Measurements from ENCODE around the gene SOX10.

DNA sequence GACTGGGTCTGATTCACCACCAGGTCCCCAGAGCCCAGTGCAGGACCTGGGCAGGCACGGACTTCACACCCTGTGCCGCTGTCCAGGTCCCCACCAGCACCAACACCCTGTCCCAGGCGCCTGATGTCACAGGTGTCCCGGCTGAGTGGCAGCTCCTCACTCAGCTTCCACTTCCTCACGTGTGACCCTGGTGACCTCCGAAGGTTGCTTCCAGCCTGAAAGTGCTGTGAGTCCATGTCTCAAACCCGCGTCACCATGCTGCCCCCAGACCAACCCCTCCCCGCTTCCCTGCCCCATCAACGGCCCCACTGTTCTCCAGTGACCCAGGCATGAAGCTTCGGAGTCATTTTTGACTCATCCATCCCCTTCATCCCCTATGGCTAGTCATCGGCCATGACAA is 47.1 kb upstream of the SOX10 start:
- TF ChIP-seq, protein P1, sequence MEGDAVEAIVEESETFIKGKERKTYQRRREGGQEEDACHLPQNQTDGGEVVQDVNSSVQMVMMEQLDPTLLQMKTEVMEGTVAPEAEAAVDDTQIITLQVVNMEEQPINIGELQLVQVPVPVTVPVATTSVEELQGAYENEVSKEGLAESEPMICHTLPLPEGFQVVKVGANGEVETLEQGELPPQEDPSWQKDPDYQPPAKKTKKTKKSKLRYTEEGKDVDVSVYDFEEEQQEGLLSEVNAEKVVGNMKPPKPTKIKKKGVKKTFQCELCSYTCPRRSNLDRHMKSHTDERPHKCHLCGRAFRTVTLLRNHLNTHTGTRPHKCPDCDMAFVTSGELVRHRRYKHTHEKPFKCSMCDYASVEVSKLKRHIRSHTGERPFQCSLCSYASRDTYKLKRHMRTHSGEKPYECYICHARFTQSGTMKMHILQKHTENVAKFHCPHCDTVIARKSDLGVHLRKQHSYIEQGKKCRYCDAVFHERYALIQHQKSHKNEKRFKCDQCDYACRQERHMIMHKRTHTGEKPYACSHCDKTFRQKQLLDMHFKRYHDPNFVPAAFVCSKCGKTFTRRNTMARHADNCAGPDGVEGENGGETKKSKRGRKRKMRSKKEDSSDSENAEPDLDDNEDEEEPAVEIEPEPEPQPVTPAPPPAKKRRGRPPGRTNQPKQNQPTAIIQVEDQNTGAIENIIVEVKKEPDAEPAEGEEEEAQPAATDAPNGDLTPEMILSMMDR (IDR thresholded peaks at IDR 0.05): no peak
- TF ChIP-seq EP300 (IDR thresholded peaks at IDR 0.05): no peak

Data from tibial nerve (tissue), 4 donors.